GM10847 (cell line): ENCODE measurements around the gene UTS2.

ENCODE experiments used
- POLR2A ChIP-seq: IDR thresholded peaks from 2 replicates; pipeline ENCODE4 v1.6.1; 2011; ENCODE audit not compliant: insufficient read length; ENCODE audit errors: extremely low read depth

The UTS2 gene

DNA sequence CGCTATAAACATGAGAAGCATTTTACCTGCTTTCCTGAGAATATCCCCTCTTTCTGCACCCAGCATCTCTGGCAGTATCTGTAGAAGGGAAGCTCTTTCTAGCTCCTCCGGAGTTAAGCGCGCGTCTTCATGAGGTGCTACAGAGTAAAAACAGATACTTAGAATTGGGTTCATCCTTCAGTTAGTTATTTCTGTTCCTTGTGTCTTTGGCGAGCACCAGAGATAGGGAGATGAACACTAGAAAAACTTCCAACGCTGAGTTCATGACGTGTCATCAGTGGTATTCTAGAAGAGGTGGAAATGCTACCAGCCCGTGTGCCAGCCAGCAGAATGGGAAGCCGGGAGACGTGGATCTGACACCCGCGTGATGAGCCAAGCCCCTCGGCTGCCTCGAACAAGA lies 2.1 kb downstream of the UTS2 start:
- TF ChIP-seq POLR2A = no peak

DNA sequence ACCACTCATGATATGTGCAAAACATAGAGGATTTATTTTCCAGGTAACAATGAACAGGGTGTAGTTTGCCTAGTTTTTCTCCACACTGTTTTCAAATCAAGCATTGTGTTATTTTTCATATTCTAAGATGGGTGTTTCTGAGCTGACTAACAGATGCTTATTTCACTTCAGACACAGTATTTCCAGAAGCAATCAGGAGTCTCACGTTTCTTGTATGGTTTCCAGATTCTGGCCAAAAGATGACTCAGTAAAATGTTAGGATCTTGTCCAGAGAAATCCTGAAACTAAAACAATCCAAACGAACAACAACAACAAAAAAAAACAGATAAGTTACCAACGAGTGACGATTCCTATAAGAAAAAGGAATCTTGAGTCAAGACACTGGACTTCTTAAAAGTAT lies 5.3 kb downstream of the UTS2 start:
- TF ChIP-seq POLR2A = no peak

DNA sequence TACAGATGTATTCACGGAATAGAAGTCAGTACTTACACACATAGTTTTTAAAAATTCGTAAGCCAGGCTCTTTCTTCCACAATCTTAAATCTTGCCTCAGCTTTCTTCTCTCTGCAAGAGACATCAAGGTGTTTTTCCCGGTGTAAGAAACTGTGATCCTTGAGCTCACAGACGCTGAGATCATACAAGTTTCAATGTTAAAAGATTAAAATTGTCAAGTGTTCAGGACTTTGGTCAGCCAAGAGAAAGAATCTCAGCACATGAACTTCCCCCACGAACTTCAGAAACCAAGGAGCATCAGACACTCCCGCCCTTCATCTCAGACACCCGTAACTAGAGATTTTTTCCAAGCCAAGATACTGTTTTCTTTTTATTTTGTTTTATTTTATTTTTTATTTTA lies 6.2 kb downstream of the UTS2 start:
- TF ChIP-seq POLR2A = no peak

DNA sequence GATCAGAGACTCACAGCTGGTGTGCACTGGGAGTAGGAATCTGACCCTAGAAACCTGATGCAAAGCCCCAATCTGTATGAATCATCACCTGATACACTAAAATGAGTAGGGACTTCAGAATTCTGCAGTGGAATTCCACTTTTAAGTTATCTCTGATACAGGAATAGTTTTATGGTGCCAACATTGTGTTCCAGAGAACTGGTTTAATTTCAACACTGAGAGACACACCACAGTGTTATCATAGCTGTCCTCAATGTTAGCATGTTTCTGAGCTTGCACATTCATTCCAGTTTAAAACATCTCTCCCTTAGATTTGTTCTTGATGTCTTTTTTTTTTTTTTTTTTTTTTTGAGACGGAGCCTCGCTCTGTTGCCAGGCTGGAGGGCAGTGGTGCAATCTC lies 7.1 kb downstream of the UTS2 start:
- no peak for TF ChIP-seq POLR2A

DNA sequence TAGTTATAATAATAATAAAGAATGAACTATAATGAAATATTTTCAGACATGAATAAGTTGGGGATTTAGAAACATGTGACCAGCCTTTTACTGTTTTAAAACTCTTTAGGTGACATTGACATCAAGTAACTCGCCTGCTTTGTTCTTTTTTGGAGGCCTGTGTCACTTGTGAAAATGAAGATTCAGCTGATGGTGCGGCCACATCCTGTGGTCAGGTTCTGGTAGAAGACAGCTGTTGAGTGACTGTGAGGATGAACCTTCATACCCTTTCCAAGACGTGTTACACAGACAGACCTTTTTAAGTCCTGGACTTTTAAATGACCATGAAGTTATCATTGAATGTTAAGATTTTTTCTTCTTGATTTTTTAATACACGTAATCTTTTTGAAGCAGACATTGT lies 10.3 kb downstream of the UTS2 start:
- TF ChIP-seq POLR2A = no peak

DNA sequence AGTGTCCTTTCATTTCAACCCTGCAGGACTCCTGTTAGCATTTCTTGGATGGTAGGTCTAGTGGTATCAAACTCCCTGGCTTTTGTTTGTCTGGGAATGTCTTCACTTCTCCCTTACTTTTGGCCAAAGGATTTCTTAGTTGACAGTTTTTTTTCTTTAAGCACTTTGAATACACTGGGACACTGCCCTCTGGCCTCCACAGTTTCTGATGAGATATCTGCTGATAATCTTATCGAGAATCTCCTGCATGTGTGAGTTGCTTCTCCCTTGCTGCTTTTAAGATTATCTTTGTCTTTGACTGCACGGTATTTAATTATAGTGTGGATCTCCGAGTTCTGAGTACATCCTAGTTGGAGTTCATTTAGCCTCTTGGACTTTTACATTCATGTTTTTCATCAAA lies 13.3 kb downstream of the UTS2 start:
- TF ChIP-seq POLR2A = no peak

DNA sequence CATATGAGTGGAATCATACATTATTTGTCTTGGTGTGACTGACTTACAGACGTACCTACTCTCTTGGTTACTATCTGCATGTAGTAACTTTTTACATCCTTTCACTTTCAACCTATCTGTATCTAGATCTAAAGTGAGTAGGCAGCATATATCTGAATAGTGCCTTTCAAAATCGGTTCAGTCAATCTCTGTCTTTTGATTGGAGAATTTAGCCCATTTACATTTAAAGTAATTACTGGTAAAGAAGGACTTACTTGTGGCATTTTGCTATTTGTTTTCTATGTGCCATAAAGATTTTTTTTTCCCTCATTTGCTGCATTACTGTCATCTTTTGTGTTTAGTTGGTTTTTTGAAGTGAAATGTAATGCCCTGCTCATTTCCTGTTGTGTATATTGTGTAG lies 14.2 kb downstream of the UTS2 start:
- TF ChIP-seq POLR2A = no peak

DNA sequence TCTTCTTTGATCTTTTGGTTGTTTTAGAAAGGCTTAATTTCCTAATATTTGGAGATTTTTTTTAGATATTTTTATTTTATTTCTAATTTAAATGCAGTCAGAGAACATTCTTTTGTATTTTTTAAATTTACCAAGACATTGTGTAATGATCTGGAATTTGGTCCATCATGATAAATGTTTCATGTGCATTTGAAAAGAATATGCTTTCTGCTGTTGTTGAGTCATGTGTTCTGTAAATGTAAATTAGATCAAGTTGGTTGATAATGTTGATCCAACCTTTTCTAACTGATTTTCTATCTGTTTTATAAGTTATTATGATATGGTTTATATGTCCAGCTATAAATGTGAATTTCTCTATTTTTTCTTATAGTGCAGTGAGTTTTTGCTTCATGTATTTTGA lies 19.8 kb downstream of the UTS2 start:
- no peak for TF ChIP-seq POLR2A

DNA sequence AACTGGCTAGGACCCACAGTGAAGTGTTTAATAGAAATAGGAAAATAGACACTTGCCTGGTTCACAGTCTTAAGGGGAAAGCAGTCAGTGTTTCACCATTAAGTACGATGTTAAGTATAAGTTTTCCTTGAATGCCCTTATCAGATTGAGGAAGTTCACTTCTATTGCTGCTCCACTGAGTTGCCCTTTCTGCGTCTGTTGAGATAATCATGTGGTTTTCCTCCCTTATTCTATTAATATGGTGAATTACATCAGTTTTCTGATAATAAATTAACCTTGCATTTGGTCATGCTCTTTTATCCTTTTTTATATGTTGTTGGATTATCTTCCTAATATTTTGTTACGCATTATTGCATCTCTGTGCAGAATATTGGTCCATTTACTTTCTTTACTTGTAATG lies 21.4 kb downstream of the UTS2 start:
- no peak for TF ChIP-seq POLR2A

DNA sequence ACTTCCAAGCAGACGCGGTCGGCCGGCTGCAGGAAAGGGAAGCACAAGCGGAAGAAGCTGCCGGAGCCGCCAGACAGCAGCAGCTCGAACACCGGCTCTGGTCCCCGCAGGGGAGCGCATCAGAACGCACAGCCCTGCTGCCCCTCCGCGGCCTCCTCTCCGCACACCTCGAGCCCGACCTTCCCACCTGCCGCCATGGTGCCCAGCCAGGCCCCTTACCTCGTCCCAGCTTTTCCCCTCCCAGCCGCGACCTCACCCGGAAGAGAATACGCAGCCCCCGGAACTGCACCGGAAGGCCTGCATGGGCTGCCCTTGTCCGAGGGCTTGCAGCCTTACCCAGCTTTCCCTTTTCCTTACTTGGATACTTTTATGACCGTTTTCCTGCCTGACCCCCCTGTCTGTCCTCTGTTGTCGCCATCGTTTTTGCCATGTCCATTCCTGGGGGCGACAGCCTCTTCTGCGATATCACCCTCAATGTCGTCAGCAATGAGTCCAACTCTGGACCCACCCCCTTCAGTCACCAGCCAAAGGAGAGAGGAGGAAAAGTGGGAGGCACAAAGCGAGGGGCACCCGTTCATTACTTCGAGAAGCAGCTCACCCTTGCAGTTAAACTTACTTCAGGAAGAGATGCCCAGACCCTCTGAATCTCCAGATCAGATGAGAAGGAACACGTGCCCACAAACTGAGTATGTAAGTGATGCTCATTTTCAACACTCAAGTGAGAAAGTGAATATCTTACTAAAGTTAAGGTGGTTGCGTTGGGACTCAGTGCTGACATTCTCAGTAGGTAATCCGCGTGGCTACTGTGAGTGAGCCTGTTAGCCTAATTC lies 25.5 kb downstream of the UTS2 start:
- no peak for TF ChIP-seq POLR2A

DNA sequence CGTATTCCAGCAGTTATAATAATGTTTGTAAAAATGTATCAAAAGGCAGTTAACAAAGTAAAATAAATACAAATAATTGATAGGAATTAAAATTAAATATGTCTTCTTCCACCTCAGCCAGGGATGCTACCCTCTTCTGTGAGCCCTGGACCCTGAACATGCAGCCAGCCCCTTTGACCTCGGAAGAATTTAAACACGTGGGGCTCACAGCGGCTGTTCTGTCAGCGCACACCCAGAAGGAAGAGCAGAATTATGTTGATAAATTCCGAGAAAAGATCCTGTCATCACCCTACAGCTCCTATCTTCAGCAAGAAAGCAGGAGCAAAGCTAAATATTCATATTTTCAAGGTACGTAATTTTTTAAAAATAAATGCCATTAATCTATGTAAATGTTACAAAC lies 26.5 kb downstream of the UTS2 start:
- TF ChIP-seq POLR2A = no peak

DNA sequence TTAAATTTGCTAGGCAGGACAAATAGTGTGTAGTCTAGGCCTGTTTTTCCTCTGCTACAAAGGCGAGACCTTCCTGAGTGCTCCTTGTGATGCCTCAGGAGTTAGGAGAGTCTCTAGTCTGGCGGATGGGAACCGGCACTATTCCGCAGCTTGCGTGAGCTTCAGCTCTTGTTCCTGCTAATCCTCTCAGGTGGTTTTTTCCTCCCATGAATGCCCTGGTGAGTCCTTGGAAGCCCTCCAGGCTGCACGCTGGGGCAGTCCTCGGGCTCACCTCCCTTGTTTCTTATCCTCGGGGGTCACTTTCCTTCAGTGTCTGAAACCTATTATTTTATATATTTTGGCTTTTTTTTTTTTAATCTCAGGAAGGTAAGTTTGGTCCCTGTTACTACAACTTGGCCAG lies 28.2 kb downstream of the UTS2 start:
- TF ChIP-seq POLR2A = no peak

DNA sequence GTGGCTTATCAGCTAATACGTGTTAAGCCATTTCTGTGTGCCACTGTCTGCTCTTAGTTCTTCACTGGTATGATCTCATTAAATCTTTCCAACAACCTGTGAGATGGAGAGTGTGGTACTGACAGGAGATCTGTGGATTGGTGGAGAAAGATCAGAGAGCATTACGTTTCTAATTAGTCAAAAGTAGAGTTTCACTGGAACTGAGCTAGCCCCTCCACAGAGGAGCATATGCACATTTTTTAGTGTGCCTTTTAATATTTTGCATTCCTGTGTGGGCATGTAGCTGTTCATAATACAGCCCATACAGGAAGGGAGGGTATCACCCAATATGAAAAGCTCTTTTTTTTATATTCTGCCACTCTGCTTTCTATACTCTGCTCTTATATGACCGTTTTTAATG lies 31.6 kb downstream of the UTS2 start:
- no peak for TF ChIP-seq POLR2A

DNA sequence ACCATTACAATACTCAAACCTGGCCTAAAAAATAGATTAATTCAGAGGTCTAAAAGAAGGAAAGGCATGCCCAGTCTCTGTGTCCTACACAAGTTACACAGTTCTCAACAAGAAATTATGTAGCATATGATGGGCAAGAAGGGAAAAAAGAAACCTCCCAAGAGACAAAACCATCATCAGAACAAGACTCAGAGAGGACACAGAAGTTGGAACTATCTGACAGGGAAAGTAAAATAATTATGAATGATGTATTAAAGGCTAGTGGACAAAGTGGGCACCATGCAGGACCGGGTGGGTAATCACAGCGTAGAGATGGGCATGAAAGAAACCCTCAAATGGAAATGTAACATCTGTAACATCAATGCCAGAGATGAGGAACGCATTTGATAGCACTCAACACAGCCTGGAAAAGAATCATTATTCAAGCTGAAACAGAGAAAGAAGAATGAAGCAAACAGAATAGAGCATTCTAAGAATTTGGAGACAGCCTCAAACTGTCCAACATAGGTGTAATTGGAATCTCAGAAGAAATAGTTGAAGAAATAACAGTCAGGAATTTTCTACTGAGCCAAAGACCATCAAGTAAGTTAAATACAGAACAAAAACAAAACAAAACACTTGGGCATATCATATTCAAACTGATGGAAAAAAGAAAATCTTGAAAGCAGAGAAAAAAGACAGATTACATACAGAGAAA lies 39.0 kb downstream of the UTS2 start:
- no peak for TF ChIP-seq POLR2A

DNA sequence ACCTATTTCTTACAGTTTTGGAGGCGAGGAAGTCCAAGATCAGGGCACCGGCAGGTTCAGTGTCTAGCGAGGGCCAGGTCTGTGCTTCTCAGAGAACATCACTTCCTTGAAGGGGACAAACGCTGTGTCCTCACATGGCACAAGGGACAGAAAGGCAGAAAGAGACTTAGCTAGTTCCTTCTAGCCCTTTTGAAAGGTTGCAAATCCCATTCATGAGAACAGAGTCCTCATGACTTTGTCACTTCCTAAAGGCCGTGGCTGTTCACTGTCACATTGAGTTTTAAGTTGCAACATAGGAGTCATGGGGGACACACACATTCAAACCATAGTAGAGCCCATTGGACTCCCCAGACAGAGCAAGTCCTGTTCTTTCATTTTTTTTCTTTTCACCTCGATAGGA lies 41.4 kb downstream of the UTS2 start:
- no peak for TF ChIP-seq POLR2A

DNA sequence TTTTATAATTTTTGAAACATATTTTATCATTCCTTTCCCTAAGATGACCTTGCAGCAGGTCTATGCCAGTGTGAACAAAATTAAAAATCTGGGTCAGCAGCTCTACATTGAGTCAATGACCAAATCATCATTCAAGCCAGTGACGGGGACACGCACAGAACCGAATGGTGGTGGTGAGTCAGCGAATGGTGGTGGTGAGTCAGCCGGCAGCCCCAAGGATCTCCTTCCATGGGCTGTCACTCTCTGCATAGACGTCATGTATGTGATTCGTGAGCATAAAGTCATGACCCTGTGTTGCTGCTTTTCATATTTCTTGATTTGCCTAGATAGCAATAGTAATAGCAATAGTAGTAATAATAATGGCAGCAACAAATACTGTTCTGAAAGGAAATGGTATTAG lies 42.5 kb downstream of the UTS2 start:
- TF ChIP-seq POLR2A = no peak

DNA sequence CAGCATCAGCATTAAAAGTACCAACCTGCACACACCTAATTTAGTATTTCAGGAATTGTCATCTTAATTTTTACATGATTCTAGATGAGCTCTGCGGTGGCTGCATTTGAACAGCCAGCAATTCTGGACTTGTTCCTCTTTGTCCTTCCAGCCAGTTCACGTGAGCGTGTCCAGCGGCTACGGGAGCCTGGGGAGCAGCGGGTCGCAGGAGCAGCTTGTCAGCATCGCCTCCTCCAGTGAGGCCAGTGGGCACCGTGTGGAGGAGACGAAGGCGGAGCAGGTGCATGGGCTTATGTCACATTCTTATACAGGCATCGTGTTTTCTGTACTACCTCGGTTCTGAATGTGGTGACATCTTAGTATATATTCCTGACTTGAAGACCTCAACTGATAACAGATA lies 43.1 kb downstream of the UTS2 start:
- no peak for TF ChIP-seq POLR2A
